CD14-positive monocyte (primary cell): ENCODE data around the gene LCORL. TPM values are rescaled to one million over a fixed set of nuclear protein-coding genes. Genes with fewer than 3 reads are reported as not detected.
"Not testable (repeated sequence)": the region's sequence is repeated elsewhere in the genome, so short reads cannot be mapped to it uniquely, and the experiment has no call there.

Experiments
- DNase-seq, 3 donors: peaks; one replicate each; pipeline ENCODE4 v3.0.0-alpha.2; 2011 to 2022
- H2AFZ ChIP-seq: 2 replicates; pipeline ENCODE4 v1.6.0; 2012; ENCODE audit warnings: mild to moderate bottlenecking, low read depth, low read length, inconsistent platforms; ENCODE audit not compliant: insufficient read depth, poor library complexity, severe bottlenecking
- H3K27ac ChIP-seq, 2 donors: 1 replicate in 1 of 2; 2 replicates in 1 of 2; pipeline ENCODE4 v1.5.1; 2012 to 2013; ENCODE audit warnings: low read length in 2 of 2, control low read depth in 1 of 2, inconsistent platforms in 1 of 2, low read depth in 1 of 2, mild to moderate bottlenecking in 1 of 2
- H3K27me3 ChIP-seq, 2 donors: one replicate each; pipeline versions ENCODE4 v1.6.0 to v1.6.1; 2011 to 2013; ENCODE audit warnings: low read length in 2 of 2; ENCODE audit not compliant: control insufficient read depth in 2 of 2, insufficient read depth in 2 of 2
- H3K36me3 ChIP-seq, 2 donors: replicated peaks in 1 of 2; 1 replicate in 1 of 2; 2 replicates in 1 of 2; pipeline versions ENCODE4 v1.5.1 to v1.6.1; 2012 to 2013; ENCODE audit warnings: low read length in 2 of 2, control low read depth in 1 of 2, inconsistent platforms in 1 of 2, mild to moderate bottlenecking in 1 of 2; ENCODE audit not compliant: insufficient read depth in 2 of 2, control insufficient read depth in 1 of 2
- H3K4me1 ChIP-seq, 2 donors: 1 replicate in 1 of 2; 2 replicates in 1 of 2; pipeline versions ENCODE4 v1.5.1 to v1.6.1; 2012 to 2013; ENCODE audit warnings: low read length in 2 of 2, control low read depth in 1 of 2, inconsistent platforms in 1 of 2, mild to moderate bottlenecking in 1 of 2, moderate library complexity in 1 of 2; ENCODE audit not compliant: insufficient read depth in 2 of 2, control insufficient read depth in 1 of 2
- H3K4me2 ChIP-seq: replicated peaks from 2 replicates; pipeline ENCODE3; 2012; ENCODE audit warnings: low read length, moderate library complexity, mild to moderate bottlenecking; ENCODE audit not compliant: poor library complexity, severe bottlenecking; ENCODE audit errors: extremely low read depth
- H3K4me3 ChIP-seq, 3 experiments: fragments of 200-600 bp in 1 of 3; sonication (generic) in 1 of 3; replicated peaks in 1 of 3; 1 replicate in 2 of 3; 2 replicates in 1 of 3; pipeline ENCODE4 v1.5.1; 2011 to 2013; ENCODE audit warnings: low read length in 3 of 3, mild to moderate bottlenecking in 3 of 3, control low read depth in 2 of 3, low read depth in 2 of 3, inconsistent platforms in 1 of 3, moderate library complexity in 1 of 3
- H3K79me2 ChIP-seq: 2 replicates; pipeline ENCODE4 v1.6.0; 2012; ENCODE audit warnings: mild to moderate bottlenecking, control low read depth, inconsistent platforms, low read length, moderate library complexity; ENCODE audit not compliant: insufficient read depth
- H3K9ac ChIP-seq: 2 replicates; pipeline ENCODE4 v1.6.0; 2017; ENCODE audit warnings: low read length, mild to moderate bottlenecking; ENCODE audit not compliant: insufficient read depth, poor library complexity, severe bottlenecking
- H3K9me3 ChIP-seq, 2 donors: replicated peaks in 1 of 2; 1 replicate in 1 of 2; 2 replicates in 1 of 2; pipeline versions ENCODE4 v1.5.1 to v1.6.1; 2012 to 2013; ENCODE audit warnings: low read length in 2 of 2, control low read depth in 1 of 2; ENCODE audit not compliant: control insufficient read depth in 1 of 2, insufficient read depth in 1 of 2
- H4K20me1 ChIP-seq: 2 replicates; pipeline ENCODE4 v1.6.0; 2012; ENCODE audit warnings: mild to moderate bottlenecking, low read length, control low read depth, moderate library complexity; ENCODE audit not compliant: insufficient read depth
- H3K27ac Mint-ChIP-seq, 7 donors: one replicate each; pipeline ENCODE4 v1.8.0; 2020; ENCODE audit warnings: mild to moderate bottlenecking in 7 of 7, mixed read lengths in 7 of 7, moderate library complexity in 6 of 7, inconsistent platforms in 2 of 7
- H3K27me3 Mint-ChIP-seq, 3 donors: one replicate each; pipeline ENCODE4 v1.8.0; 2021 to 2022; ENCODE audit warnings: low read depth in 3 of 3, mild to moderate bottlenecking in 3 of 3, mixed read lengths in 3 of 3, moderate library complexity in 3 of 3, inconsistent platforms in 1 of 3
- H3K36me3 Mint-ChIP-seq, 2 donors: one replicate each; pipeline ENCODE4 v1.8.0; 2020; ENCODE audit warnings: mixed read lengths in 2 of 2, inconsistent platforms in 1 of 2, mild to moderate bottlenecking in 1 of 2
- H3K4me1 Mint-ChIP-seq: one replicate; pipeline ENCODE4 v1.8.0; 2020; ENCODE audit warnings: mild to moderate bottlenecking, mixed read lengths
- H3K4me3 Mint-ChIP-seq, 2 donors: one replicate each; pipeline ENCODE4 v1.8.0; 2020; ENCODE audit warnings: mild to moderate bottlenecking in 2 of 2, mixed read lengths in 2 of 2, moderate library complexity in 1 of 2
- H3K9me3 Mint-ChIP-seq, 7 donors: one replicate each; pipeline ENCODE4 v1.8.0; 2020 to 2022; ENCODE audit warnings: mixed read lengths in 7 of 7, mild to moderate bottlenecking in 6 of 7, moderate library complexity in 6 of 7, inconsistent platforms in 2 of 7
- CTCF ChIP-seq: fragments of 200-600 bp; IDR thresholded peaks from one replicate; pipeline ENCODE4 v1.8.0; 2022; ENCODE audit warnings: antibody characterized with exemption, mild to moderate bottlenecking
- WGBS: methylation state at CpG from one replicate; pipeline ENCODE4 v1.1.5; 2013; ENCODE audit warnings: missing lambda C conversion rate; ENCODE audit not compliant: insufficient coverage; 5-methylcytosine and 5-hydroxymethylcytosine counted together
- intact Hi-C, 2 donors: fragments of 100-400 bp; cut with micrococcal nuclease; formaldehyde crosslinking; loops; one replicate each; pipeline versions ENCODE4 v1.15.0 to v1.15.1; 2023
- polyA plus RNA-seq, 3 donors: library from polyadenylated mRNA; depleted of rRNA in 1 of 3; unstranded in 2 of 3; stranded (reverse) in 1 of 3; fragments of 300-500 nt in 2 of 3; fragments of >200 nt in 1 of 3; fragmentation: Illumina TruSeq in 2 of 3; gene quantifications; 1 replicate in 2 of 3; 2 replicates in 1 of 3; pipeline ENCODE4 v1.2.3, GENCODE V29; 2012 to 2021

LCORL gene
- polyA plus RNA-seq, 3 donors: 3.1 to 19.1 (median 9.6) TPM

DNA sequence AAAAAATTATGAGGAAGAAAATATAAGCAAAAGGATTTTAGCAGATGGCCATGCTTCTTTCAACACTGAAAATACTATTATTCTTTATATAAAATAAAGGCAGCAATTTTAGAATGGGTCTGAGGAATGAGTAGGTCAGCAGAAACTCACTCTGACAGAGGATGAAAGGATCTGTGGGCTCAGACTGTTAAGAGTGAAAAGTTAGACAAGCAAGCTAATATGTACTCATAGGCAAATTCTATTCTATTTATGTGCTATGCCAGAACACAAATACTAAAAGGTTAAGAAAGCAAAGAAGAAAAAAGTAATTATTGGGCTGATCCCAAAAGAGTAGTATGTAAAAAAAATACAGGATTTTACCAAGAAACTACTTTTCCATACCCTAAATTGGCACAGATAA lies 13.9 kb downstream of the LCORL start:
- H3K79me2 ChIP-seq: peaks cover 100% of the 10 kb centered on the region
- H3K27ac ChIP-seq: no peak overlapping the region
- H3K36me3 Mint-ChIP-seq: peaks cover 13 to 25% of the 10 kb centered on the region in 2 donors
- peaks cover 8 to 26% (median 24%) of the 10 kb centered on the region in 7 donors for H3K9me3 Mint-ChIP-seq
- H2AFZ ChIP-seq: no peak overlapping the region
- no peak overlapping the region for H3K27ac Mint-ChIP-seq
- H3K4me3 ChIP-seq: no peak overlapping the region
- H4K20me1 ChIP-seq: peaks cover 77% of the 10 kb centered on the region
- peaks cover 9% of the 10 kb centered on the region for H3K4me1 Mint-ChIP-seq
- intact Hi-C loops: no loop called here
- H3K4me3 Mint-ChIP-seq: no peak overlapping the region
- DNase-seq: no peak
- peaks cover 10 to 21% of the 10 kb centered on the region in 2 donors for H3K9me3 ChIP-seq
- H3K4me1 ChIP-seq: no peaks in the 10 kb centered on the region
- H3K9ac ChIP-seq: no peak overlapping the region
- H3K27me3 Mint-ChIP-seq: no peaks in the 10 kb centered on the region
- no peak for TF ChIP-seq CTCF
- peaks cover 0 to 8% of the 10 kb centered on the region in 2 donors for H3K36me3 ChIP-seq
- no peak overlapping the region for H3K4me2 ChIP-seq
- no peaks in the 10 kb centered on the region for H3K27me3 ChIP-seq

GRCh38 chr4:18006432-18006831 lies 15.1 kb downstream of the LCORL start:
- H3K27me3 ChIP-seq, H3K27ac ChIP-seq, DNase-seq, H3K4me3 ChIP-seq, H3K27me3 Mint-ChIP-seq, H3K4me1 ChIP-seq, H3K9ac ChIP-seq, H3K4me3 Mint-ChIP-seq, H2AFZ ChIP-seq, H3K4me1 Mint-ChIP-seq, intact Hi-C loops, H3K4me2 ChIP-seq, H3K36me3 ChIP-seq: not testable (repeated sequence)
- WGBS: no CpG with 5 or more reads among the region's 1 CpG
- Mint-ChIP-seq H3K9me3 (peaks cover 8 to 26% (median 24%) of the 10 kb centered on the region in 7 donors), H3K27ac (peak overlapping the region in 1 of 7 donors; percentile 51), H3K36me3 (peaks cover 13 to 25% of the 10 kb centered on the region in 2 donors)
- peaks cover 100% of the 10 kb centered on the region for H3K79me2 ChIP-seq
- H3K9me3 ChIP-seq: peaks cover 10 to 21% of the 10 kb centered on the region in 2 donors
- H4K20me1 ChIP-seq: peaks cover 76% of the 10 kb centered on the region
